ENCODE results near the gene SLC4A4. TPM values are rescaled to one million over a fixed set of nuclear protein-coding genes. Genes with fewer than 3 reads are reported as not detected.
A peak's percentile ranks its signal among the peaks of the same experiment; 100 is the strongest.

The SLC4A4 gene
- total RNA-seq, 1 experiment from 2014 or later: 0.92 TPM

GRCh38 chr4:71460371-71460770, 121.6 kb downstream of the SLC4A4 start:
- Histone ChIP-seq H4K20me1 (ENCODE audit: control insufficient read depth, insufficient read depth, insufficient read length) (no peaks in the 10 kb centered on the region), H3K23ac (ENCODE audit: insufficient read length, low read depth, low read length) (no peak overlapping the region), H2BK5ac (ENCODE audit: insufficient read length, low read length) (no peak overlapping the region), H3K4me1 (ENCODE audit: insufficient read depth, low read length) (no peaks in the 10 kb centered on the region), H2BK20ac (ENCODE audit: low read depth, low read length, poor library complexity, severe bottlenecking) (no peak overlapping the region), H2BK15ac (ENCODE audit: low read depth, low read length) (no peak overlapping the region), H2AK5ac (ENCODE audit: insufficient read length, low read length) (no peak overlapping the region), H3K56ac (ENCODE audit: insufficient read length, low read depth, low read length) (no peak overlapping the region), H3K27ac (ENCODE audit: insufficient read length, low read depth, low read length) (no peak overlapping the region), H2AFZ (ENCODE audit: low read length) (peak overlapping the region; percentile 40), H4K5ac (ENCODE audit: insufficient read length, low read depth, low read length) (no peak overlapping the region), H3K79me1 (ENCODE audit: insufficient read depth, low read depth, low read length, poor library complexity, severe bottlenecking) (no peaks in the 10 kb centered on the region), H3K4me2 (ENCODE audit: insufficient read depth, insufficient read length, low read length) (no peak overlapping the region), H3K79me2 (ENCODE audit: insufficient read depth, low read length) (no peaks in the 10 kb centered on the region), H2BK120ac (ENCODE audit: low read depth, low read length, poor library complexity, severe bottlenecking) (no peak overlapping the region), H3K27me3 (ENCODE audit: insufficient read depth, low read length) (no peaks in the 10 kb centered on the region), H3K9me3 (ENCODE audit: control insufficient read depth, low read depth, low read length) (no peaks in the 10 kb centered on the region), H3K14ac (ENCODE audit: insufficient read depth, low read length) (no peak overlapping the region), H4K91ac (ENCODE audit: insufficient read length, low read depth, low read length) (no peak overlapping the region), H3T11ph (ENCODE audit: low read length) (no peak overlapping the region), H3K9ac (ENCODE audit: extremely low read depth, insufficient read length, low read length) (no peak overlapping the region), H3K18ac (ENCODE audit: insufficient read length, low read depth, low read length) (no peak overlapping the region), H2BK12ac (ENCODE audit: insufficient read length, low read depth, low read length) (no peak overlapping the region), H3K23me2 (ENCODE audit: insufficient read length, low read depth, low read length, poor library complexity, severe bottlenecking) (no peaks in the 10 kb centered on the region), H3K4ac (ENCODE audit: low read depth, low read length) (no peak overlapping the region), H4K8ac (replicated peaks; ENCODE audit: insufficient read length, low read depth, low read length) (no peak overlapping the region)
- H3K9me3 Mint-ChIP-seq: no peaks in the 10 kb centered on the region
- no peaks in the 10 kb centered on the region for H3K27me3 Mint-ChIP-seq (ENCODE audit: low read depth)
- WGBS (ENCODE audit: extremely low coverage, insufficient read length, low lambda C conversion rate): no CpG with 5 or more reads among the region's 4 CpGs
- no peak overlapping the region for H3K4me3 Mint-ChIP-seq
- no peak for TF ChIP-seq CTCF (conservative IDR thresholded peaks at IDR 0.05)
- no peak overlapping the region for H3K27ac Mint-ChIP-seq
- DNase-seq: no peak
- peaks cover 4% of the 10 kb centered on the region in 2 experiments; a peak in 2 of 4 replicates for H3K4me1 Mint-ChIP-seq
- H3K36me3 Mint-ChIP-seq (ENCODE audit: insufficient read depth in 1 of 3, low read depth in 3 of 3): no peaks in the 10 kb centered on the region

Measured in H9 (cell line).